GM23248 (cell line): Measurements from ENCODE around the gene SENP1.

ENCODE experiments used
- EZH2 ChIP-seq: fragments of 200-600 bp; sonication (generic); IDR thresholded peaks from 2 replicates; pipeline ENCODE4 v1.6.1; 2018; ENCODE audit warnings: antibody characterized with exemption, mild to moderate bottlenecking; ENCODE audit not compliant: insufficient read depth, poor library complexity, severe bottlenecking
- EZH2phosphoT487 ChIP-seq: fragments of 200-600 bp; sonication (generic); IDR thresholded peaks from 2 replicates; pipeline ENCODE4 v1.6.1; 2018; ENCODE audit warnings: antibody characterized with exemption, moderate library complexity, mild to moderate bottlenecking, low read depth; ENCODE audit not compliant: insufficient read depth

DNA sequence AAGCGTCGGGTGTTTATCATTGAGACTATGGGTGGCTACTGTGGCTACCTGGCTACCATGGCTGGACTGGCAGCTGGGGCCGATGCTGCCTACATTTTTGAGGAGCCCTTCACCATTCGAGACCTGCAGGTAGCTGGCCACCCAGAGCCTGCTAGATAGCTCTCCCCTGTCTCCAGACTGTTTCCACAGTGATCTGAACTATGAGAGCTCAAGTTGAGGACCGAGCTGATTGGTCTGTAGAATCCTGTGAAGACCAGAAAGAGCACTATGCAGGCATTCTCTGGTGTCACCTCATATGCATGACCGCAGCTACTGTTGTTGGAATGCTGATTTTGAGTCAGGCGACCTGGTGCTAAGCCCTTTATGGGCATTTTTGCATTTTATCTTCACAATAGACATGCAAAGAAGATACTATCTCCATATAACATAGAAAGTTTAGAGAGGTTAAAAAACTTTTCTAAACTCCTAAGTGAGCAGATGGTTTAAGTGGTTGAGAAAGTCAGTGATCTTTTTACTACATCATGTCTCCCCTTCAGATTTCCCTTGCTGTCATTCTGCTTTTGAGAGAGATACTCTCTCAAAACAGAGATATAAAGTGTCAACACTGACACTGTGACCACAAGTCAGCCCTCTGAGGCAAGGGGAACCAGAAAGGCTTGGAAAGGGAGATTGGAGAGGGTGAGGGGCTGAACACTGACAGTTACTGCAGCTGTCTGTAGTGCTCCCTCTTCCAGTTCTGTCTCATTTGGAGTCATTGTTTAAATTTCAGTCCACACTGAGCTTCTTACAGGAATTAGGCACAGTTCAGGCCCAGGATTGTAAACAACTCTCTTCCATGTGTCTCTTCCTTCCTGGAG, 37.2 kb upstream of the SENP1 start:
- TF ChIP-seq EZH2 = no peak
- no peak for TF ChIP-seq EZH2phosphoT487
